H9 (cell line): ENCODE data around the gene TRANK1. TPM values are rescaled to one million over a fixed set of nuclear protein-coding genes. Genes with fewer than 3 reads are reported as not detected.

ENCODE experiments used
- DNase-seq: peaks from one replicate; pipeline ENCODE4 v3.0.0-alpha.2; 2017
- H2AFZ ChIP-seq: one replicate; pipeline ENCODE4 v1.6.1; 2013; ENCODE audit warnings: mild to moderate bottlenecking, low read length, control low read depth, moderate library complexity
- H2AK5ac ChIP-seq: 2 replicates; pipeline ENCODE4 v1.6.1; 2013; ENCODE audit warnings: low read length, control low read depth, mixed read lengths; ENCODE audit not compliant: insufficient read length
- H2BK120ac ChIP-seq: one replicate; pipeline ENCODE4 v1.6.1; 2013; ENCODE audit warnings: low read depth, mild to moderate bottlenecking, low read length, control low read depth, inconsistent platforms; ENCODE audit not compliant: poor library complexity, severe bottlenecking
- H2BK12ac ChIP-seq: 2 replicates; pipeline ENCODE4 v1.6.1; 2013; ENCODE audit warnings: low read length, control low read depth, mixed read lengths, low read depth; ENCODE audit not compliant: insufficient read length
- H2BK15ac ChIP-seq: 2 replicates; pipeline ENCODE4 v1.6.1; 2013; ENCODE audit warnings: low read depth, low read length, control low read depth
- H2BK20ac ChIP-seq: one replicate; pipeline ENCODE4 v1.6.1; 2013; ENCODE audit warnings: low read depth, mild to moderate bottlenecking, low read length, control low read depth, inconsistent platforms; ENCODE audit not compliant: poor library complexity, severe bottlenecking
- H2BK5ac ChIP-seq: 2 replicates; pipeline ENCODE4 v1.6.1; 2013; ENCODE audit warnings: low read length, control low read depth, mixed read lengths; ENCODE audit not compliant: insufficient read length
- H3K14ac ChIP-seq: 2 replicates; pipeline ENCODE4 v1.6.1; 2013; ENCODE audit warnings: low read length, control low read depth; ENCODE audit not compliant: insufficient read depth
- H3K18ac ChIP-seq: 2 replicates; pipeline ENCODE4 v1.6.1; 2013; ENCODE audit warnings: low read depth, mild to moderate bottlenecking, mixed read lengths, low read length, control low read depth; ENCODE audit not compliant: insufficient read length
- H3K23ac ChIP-seq: 2 replicates; pipeline ENCODE4 v1.6.1; 2013; ENCODE audit warnings: low read length, control low read depth, mixed read lengths, low read depth; ENCODE audit not compliant: insufficient read length
- H3K23me2 ChIP-seq: 2 replicates; pipeline ENCODE4 v1.6.1; 2013; ENCODE audit warnings: low read depth, mild to moderate bottlenecking, mixed read lengths, low read length, control low read depth; ENCODE audit not compliant: insufficient read length, poor library complexity, severe bottlenecking
- H3K27ac ChIP-seq: 2 replicates; pipeline ENCODE4 v1.5.1; 2013; ENCODE audit warnings: low read length, control low read depth, mixed read lengths, low read depth; ENCODE audit not compliant: insufficient read length
- H3K27me3 ChIP-seq: 2 replicates; pipeline ENCODE4 v1.6.1; 2013; ENCODE audit warnings: low read length, control low read depth, inconsistent platforms; ENCODE audit not compliant: insufficient read depth
- H3K4ac ChIP-seq: 2 replicates; pipeline ENCODE4 v1.6.1; 2013; ENCODE audit warnings: low read depth, mild to moderate bottlenecking, control low read depth, inconsistent platforms, low read length, moderate library complexity
- H3K4me1 ChIP-seq: 2 replicates; pipeline ENCODE4 v1.6.1; 2013; ENCODE audit warnings: low read length, control low read depth, inconsistent platforms; ENCODE audit not compliant: insufficient read depth
- H3K4me2 ChIP-seq: 2 replicates; pipeline ENCODE4 v1.6.1; 2013; ENCODE audit warnings: low read length, control low read depth, mixed read lengths; ENCODE audit not compliant: insufficient read length, insufficient read depth
- H3K56ac ChIP-seq: 2 replicates; pipeline ENCODE4 v1.6.1; 2013; ENCODE audit warnings: low read depth, mild to moderate bottlenecking, mixed read lengths, low read length, control low read depth; ENCODE audit not compliant: insufficient read length
- H3K79me1 ChIP-seq: 2 replicates; pipeline ENCODE4 v1.6.1; 2013; ENCODE audit warnings: low read depth, mild to moderate bottlenecking, moderate library complexity, low read length, control low read depth, inconsistent platforms; ENCODE audit not compliant: insufficient read depth, poor library complexity, severe bottlenecking
- H3K79me2 ChIP-seq: 2 replicates; pipeline ENCODE4 v1.6.1; 2013; ENCODE audit warnings: low read length, control low read depth, inconsistent platforms; ENCODE audit not compliant: insufficient read depth
- H3K9ac ChIP-seq: 2 replicates; pipeline ENCODE4 v1.6.1; 2013; ENCODE audit warnings: low read length, control low read depth, mixed read lengths; ENCODE audit not compliant: insufficient read length; ENCODE audit errors: extremely low read depth
- H3K9me3 ChIP-seq: one replicate; pipeline ENCODE4 v1.6.1; 2013; ENCODE audit warnings: low read depth, low read length, inconsistent platforms; ENCODE audit not compliant: control insufficient read depth
- H3T11ph ChIP-seq: one replicate; pipeline ENCODE4 v1.6.1; 2013; ENCODE audit warnings: mild to moderate bottlenecking, low read length, control low read depth, inconsistent platforms
- H4K20me1 ChIP-seq: one replicate; pipeline ENCODE4 v1.6.1; 2013; ENCODE audit not compliant: control insufficient read depth, insufficient read length, insufficient read depth
- H4K5ac ChIP-seq: 2 replicates; pipeline ENCODE4 v1.6.1; 2013; ENCODE audit warnings: low read depth, mild to moderate bottlenecking, mixed read lengths, low read length, control low read depth; ENCODE audit not compliant: insufficient read length
- H4K8ac ChIP-seq: replicated peaks from 2 replicates; pipeline ENCODE4 v1.6.1; 2013; ENCODE audit warnings: low read length, control low read depth, mixed read lengths, low read depth; ENCODE audit not compliant: insufficient read length
- H4K91ac ChIP-seq: 2 replicates; pipeline ENCODE4 v1.6.1; 2013; ENCODE audit warnings: low read depth, mild to moderate bottlenecking, moderate library complexity, mixed read lengths, low read length, control low read depth; ENCODE audit not compliant: insufficient read length
- H3K27ac Mint-ChIP-seq, 3 experiments: 2 replicates in 2 of 3; 3 replicates in 1 of 3; pipeline ENCODE4 v1.8.0; 2020 to 2021; ENCODE audit warnings: mixed read lengths in 3 of 3, mild to moderate bottlenecking in 1 of 3, moderate library complexity in 1 of 3
- H3K27me3 Mint-ChIP-seq: 2 replicates; pipeline ENCODE4 v1.8.0; 2021; ENCODE audit warnings: low read depth, mild to moderate bottlenecking, moderate library complexity, mixed read lengths
- H3K36me3 Mint-ChIP-seq, 3 experiments: 2 replicates in 2 of 3; 3 replicates in 1 of 3; pipeline ENCODE4 v1.8.0; 2020 to 2021; ENCODE audit warnings: low read depth in 3 of 3, mixed read lengths in 3 of 3; ENCODE audit not compliant: insufficient read depth in 1 of 3
- H3K4me1 Mint-ChIP-seq, 2 experiments: 2 replicates each; pipeline ENCODE4 v1.8.0; 2020; ENCODE audit warnings: mixed read lengths in 2 of 2
- H3K4me3 Mint-ChIP-seq, 2 experiments: 2 replicates in 1 of 2; 3 replicates in 1 of 2; pipeline ENCODE4 v1.8.0; 2020 to 2021; ENCODE audit warnings: mild to moderate bottlenecking in 2 of 2, mixed read lengths in 2 of 2, moderate library complexity in 1 of 2
- H3K9me3 Mint-ChIP-seq, 2 experiments: 2 replicates in 1 of 2; 3 replicates in 1 of 2; pipeline ENCODE4 v1.8.0; 2020; ENCODE audit warnings: mild to moderate bottlenecking in 2 of 2, mixed read lengths in 2 of 2, moderate library complexity in 1 of 2
- CTCF ChIP-seq: fragments of 200-600 bp; sonication (generic); conservative IDR thresholded peaks from 3 replicates; pipeline ENCODE4 v1.8.0; 2021; ENCODE audit warnings: antibody characterized with exemption, mild to moderate bottlenecking
- WGBS: extraction: QIAGEN DNeasy Blood & Tissue Kit; methylation state at CpG from one replicate; pipeline ENCODE4 v1.1.7; 2013; ENCODE audit warnings: missing lambda C conversion rate, low lambda C conversion rate, mixed read lengths; ENCODE audit not compliant: insufficient read length; ENCODE audit errors: extremely low coverage; 5-methylcytosine and 5-hydroxymethylcytosine counted together
- total RNA-seq: library from RNA; stranded (reverse); gene quantifications from 2 replicates; pipeline ENCODE4 v1.2.1, GENCODE V29; 2021

The TRANK1 gene
- total RNA-seq, 1 experiment from 2014 or later, result 5.9 TPM

GRCh38 chr3:36777424-36778218, 167.2 kb downstream of the TRANK1 start:
- no peak overlapping the region for H4K91ac ChIP-seq
- no peak overlapping the region for H2BK12ac ChIP-seq
- no peaks in the 10 kb centered on the region for H3K9me3 ChIP-seq
- H4K20me1 ChIP-seq, result no peaks in the 10 kb centered on the region
- Mint-ChIP-seq H3K36me3 (no peaks in the 10 kb centered on the region), H3K9me3 (no peaks in the 10 kb centered on the region), H3K4me1 (peaks cover 8 to 10% of the 10 kb centered on the region in 2 experiments), H3K27me3 (peaks cover 2% of the 10 kb centered on the region; the same call in 1 of the 2 replicates), H3K27ac (no peak overlapping the region), H3K4me3 (no peak overlapping the region)
- no peak overlapping the region for H3K27ac ChIP-seq
- no peak for TF ChIP-seq CTCF
- H2BK15ac ChIP-seq, result no peak overlapping the region
- H2AFZ ChIP-seq, result no peak overlapping the region
- no peaks in the 10 kb centered on the region for H3K79me1 ChIP-seq
- H3K4me2 ChIP-seq, result no peak overlapping the region
- no peak overlapping the region for H2BK20ac ChIP-seq
- H3K23me2 ChIP-seq, result no peaks in the 10 kb centered on the region
- no peak overlapping the region for H4K8ac ChIP-seq
- H3K4me1 ChIP-seq, result no peaks in the 10 kb centered on the region
- H3K23ac ChIP-seq, result no peak overlapping the region
- H3K79me2 ChIP-seq, result no peaks in the 10 kb centered on the region
- no peak overlapping the region for H3T11ph ChIP-seq
- H3K18ac ChIP-seq, result no peak overlapping the region
- no peak overlapping the region for H3K4ac ChIP-seq
- no peak overlapping the region for H4K5ac ChIP-seq
- no peak overlapping the region for H2BK120ac ChIP-seq
- no peak overlapping the region for H2AK5ac ChIP-seq
- WGBS, result no CpG with 5 or more reads among the region's 2 CpGs
- H3K14ac ChIP-seq, result no peak overlapping the region
- no peak overlapping the region for H3K9ac ChIP-seq
- H3K56ac ChIP-seq, result no peak overlapping the region
- DNase-seq, result no peak
- no peaks in the 10 kb centered on the region for H3K27me3 ChIP-seq
- no peak overlapping the region for H2BK5ac ChIP-seq

Other genes starting within 250 kb of the TRANK1 start
- 1.4 and 1.6 TPM in 2 replicates for gene DCLK3, start 180.5 kb downstream of the TRANK1 start, total RNA-seq
- 8.4 and 11.4 TPM in 2 replicates for gene EPM2AIP1, start 48.1 kb upstream of the TRANK1 start, total RNA-seq
- gene MLH1, start 48.5 kb upstream of the TRANK1 start, total RNA-seq, result 45.1 and 45.8 TPM in 2 replicates
- gene LRRFIP2, start 229.5 kb upstream of the TRANK1 start, total RNA-seq, result 29.5 and 30.7 TPM in 2 replicates